ENCODE measurements around the gene FBH1. TPM values are rescaled to one million over a fixed set of nuclear protein-coding genes. Genes with fewer than 3 reads are reported as not detected.
"Not testable (repeated sequence)": the region's sequence is repeated elsewhere in the genome, so short reads cannot be mapped to it uniquely, and the experiment has no call there.

Gene FBH1
- total RNA-seq, 1 donor from 2014 or later: 83.0 TPM

DNA sequence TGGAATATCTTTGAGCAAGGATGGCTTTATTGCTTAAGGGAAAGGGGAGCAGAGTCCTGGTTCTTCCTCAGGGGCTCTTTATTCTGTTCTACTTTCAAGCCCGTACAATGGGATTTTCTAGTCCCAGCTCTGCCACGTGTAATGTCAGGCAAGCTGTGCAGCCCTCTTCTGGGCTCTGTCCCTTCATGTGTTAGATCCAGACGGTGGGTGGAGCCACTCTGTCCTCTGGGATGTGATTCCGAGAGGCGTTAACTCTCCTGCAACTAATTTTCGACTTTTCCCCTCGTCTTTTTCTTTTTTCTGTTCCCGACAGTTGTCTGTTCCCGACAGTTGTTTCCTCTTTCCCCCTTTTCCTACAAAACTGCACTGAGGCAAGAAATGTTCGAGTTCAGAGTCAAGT lies 34.8 kb downstream of the FBH1 start:
- ATAC-seq (ENCODE audit: poor library complexity) (peak; percentile 27), DNase-seq (no peak)
- intact Hi-C loops (cut with DNase I): no loop called here

- DNase-seq: no peak
- intact Hi-C loops (cut with DNase I): no loop called here
- ATAC-seq (ENCODE audit: poor library complexity): no peak
Observed at GRCh38 chr10:5927306-5927705, 37.3 kb downstream of the FBH1 start.

DNA sequence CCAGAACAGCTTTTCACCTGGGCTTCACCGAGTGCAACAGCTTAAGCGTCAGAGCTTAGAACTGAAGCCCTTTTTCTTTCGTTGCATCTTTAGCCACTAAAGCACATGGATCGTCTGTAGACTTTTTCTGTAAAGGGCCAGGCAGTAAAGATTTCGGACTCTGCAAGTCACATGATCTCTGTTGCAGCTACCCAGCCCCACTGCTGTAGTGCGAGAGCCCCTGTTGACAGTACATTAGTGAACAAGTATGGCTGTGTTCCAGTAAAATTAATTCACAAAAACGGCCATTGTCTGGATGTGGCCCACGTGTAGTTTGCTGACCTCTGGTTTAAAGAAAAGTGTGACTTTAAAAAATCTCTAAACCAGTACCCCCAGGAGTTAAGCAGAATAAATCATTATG lies 39.4 kb downstream of the FBH1 start:
- DNase-seq: no peak
- intact Hi-C loops (cut with DNase I): no loop called here

DNA sequence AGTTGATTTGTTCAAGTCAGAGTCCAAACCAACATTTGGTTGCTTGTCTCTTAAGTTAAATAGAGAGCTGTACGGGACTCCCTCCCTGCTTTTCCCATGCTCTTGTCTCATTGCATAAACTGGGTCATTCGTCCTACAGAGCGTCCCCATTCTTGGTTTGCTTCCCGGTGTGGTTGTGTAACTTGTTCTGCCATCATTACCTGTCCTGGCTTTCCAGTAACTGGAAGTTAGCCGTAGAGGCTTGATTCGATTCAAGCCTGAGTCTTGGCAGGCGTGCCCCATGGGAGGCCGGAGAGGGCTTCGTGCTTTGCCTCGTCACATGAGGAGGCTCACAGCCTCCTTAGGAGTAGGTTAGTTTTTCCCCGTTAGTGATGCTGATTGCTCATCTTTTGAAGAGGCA lies 40.2 kb downstream of the FBH1 start:
- intact Hi-C loops (cut with DNase I): no loop called here
- DNase-seq (no peak), ATAC-seq (ENCODE audit: poor library complexity) (no peak)

More for the DNA sequence above, 39.4 kb downstream of the FBH1 start:
- no peak for ATAC-seq (ENCODE audit: poor library complexity)

DNA sequence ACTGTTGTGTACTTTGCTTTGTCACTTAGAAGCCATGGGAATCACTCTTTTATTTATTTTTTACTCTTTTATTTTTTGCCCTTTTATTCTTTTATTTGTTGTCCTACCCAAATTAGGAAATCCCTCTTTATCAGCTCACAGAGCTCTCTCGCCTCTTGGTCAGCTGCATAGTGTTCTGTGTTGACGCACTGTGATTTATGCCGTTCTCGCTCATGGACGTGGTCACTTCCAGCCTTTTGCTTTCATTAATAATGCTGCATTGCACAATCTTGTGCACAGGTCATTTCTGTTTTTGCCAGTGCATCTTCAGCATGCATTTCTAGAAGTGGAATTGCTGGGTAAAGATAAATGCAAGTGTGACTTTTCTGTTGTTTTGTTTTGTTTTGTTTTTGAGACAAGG lies 42.3 kb downstream of the FBH1 start:
- intact Hi-C loops (cut with DNase I): no loop called here
- no peak for DNase-seq
- ATAC-seq (ENCODE audit: poor library complexity): no peak

- no peak for DNase-seq
- no peak for ATAC-seq (ENCODE audit: poor library complexity)
- intact Hi-C loops (cut with DNase I): no loop called here
Observed at GRCh38 chr10:5933909-5934546, 44.0 kb downstream of the FBH1 start.

DNA sequence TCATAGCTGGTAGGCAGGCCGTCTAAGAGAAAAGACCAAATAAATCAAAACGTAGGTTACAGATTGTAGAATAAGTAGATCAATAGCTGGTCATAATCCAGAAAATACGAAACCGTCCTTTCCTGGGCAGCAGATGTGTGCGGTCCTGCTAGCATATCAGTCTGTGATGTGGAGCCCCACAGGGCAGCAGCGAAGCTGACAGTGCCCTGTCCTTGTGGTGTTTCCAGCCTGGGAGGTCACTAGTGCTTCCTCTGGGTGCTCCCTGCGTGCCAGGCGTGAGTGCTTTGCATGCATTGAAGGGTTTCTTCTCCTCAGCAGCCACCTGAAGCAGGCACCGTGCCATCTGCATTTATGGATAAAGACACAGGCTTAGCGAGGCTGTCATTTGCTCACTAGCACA lies 45.6 kb downstream of the FBH1 start:
- ATAC-seq (ENCODE audit: poor library complexity) (no peak), DNase-seq (no peak)
- intact Hi-C loops (cut with DNase I): no loop called here

DNA sequence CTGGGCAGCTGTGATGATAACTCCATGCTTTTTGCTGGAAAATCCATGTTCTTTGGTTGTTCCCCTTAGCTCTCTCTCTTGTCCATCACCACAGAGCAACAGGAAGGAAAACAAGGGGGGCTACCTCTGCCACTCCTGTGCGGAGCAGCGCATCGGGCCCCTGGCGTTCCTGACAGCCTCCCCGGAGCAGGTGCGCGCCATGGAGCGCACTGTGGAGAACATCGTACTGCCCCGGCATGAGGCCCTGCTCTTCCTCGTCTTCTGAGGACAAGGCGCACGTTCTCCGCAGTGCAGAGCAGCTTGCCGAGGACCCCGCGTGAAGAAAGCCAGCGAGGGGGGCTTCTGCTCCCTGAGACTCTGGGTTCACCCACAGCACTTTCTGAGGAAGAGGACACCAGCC lies 47.0 kb downstream of the FBH1 start:
- ATAC-seq (ENCODE audit: poor library complexity) (no peak), DNase-seq (no peak)
- intact Hi-C loops (cut with DNase I): no loop called here

DNA sequence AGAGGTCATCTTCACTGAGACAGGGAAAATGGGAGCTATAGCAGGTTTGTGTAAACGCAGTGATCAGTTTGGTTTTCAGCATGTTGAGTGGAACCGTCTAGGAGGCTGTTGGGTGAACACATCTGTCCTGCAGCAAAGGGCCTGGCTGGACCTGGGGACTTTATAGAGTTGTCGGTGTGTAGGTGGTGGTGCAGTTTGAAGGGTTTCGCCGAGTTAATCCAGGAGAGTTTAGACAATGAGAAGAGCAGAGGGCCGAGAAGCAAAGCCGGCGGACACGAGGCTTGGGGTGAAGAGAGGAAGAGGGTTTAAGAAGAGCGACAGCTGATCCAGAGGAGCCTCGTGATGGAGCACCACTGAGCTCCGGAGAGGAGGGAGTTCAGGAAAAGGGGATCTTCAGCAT lies 48.2 kb downstream of the FBH1 start:
- ATAC-seq (ENCODE audit: poor library complexity): no peak
- intact Hi-C loops (cut with DNase I): no loop called here

DNA sequence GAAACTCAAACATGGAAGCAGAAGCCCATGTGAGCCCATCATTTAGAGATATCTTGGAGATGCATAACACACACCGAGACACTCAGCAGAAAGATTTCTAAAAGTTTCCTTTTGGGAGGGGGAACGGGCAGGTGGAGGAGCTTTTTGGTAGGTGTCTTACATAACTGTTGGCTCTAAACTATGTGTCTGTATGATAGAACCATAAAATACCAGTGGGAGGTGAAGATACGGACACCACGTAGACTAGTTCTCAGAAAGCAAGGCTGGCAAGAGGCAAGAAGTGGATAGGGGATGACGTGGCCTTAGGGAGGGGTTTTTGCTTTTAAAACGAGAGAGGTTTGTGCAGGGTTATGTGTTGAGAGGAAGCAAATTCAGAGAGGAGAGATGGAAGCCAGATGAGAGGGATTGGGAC lies 50.8 kb downstream of the FBH1 start:
- ATAC-seq (ENCODE audit: poor library complexity) (no peak), DNase-seq (no peak)
- intact Hi-C loops (cut with DNase I): no loop called here

More for the DNA sequence above, 48.2 kb downstream of the FBH1 start:
- no peak for DNase-seq

DNA sequence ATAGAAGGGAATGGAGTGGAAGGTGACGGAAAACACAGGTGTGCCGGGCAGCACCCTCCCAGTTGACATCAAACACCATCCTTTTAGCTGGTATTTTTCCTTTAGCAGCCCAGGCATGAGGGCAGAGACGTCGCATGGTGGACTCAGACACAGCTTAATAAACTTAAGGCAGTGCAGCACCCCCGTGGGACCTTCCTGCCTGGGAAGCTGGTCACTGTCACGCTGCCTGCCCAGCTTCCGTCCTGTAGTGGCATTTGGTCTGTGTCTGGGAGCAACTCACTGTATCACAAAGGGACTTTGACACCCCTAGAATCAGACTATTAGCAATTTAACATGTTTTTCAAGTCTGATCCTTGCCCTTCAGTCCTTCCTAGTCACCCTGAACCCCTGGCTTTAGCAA lies 51.5 kb downstream of the FBH1 start:
- intact Hi-C loops (cut with DNase I): no loop called here
- ATAC-seq (ENCODE audit: poor library complexity) (no peak), DNase-seq (no peak)

GRCh38 chr10:5942001-5942400 lies 52.0 kb downstream of the FBH1 start:
- DNase-seq: no peak
- ATAC-seq (ENCODE audit: poor library complexity): no peak

DNA sequence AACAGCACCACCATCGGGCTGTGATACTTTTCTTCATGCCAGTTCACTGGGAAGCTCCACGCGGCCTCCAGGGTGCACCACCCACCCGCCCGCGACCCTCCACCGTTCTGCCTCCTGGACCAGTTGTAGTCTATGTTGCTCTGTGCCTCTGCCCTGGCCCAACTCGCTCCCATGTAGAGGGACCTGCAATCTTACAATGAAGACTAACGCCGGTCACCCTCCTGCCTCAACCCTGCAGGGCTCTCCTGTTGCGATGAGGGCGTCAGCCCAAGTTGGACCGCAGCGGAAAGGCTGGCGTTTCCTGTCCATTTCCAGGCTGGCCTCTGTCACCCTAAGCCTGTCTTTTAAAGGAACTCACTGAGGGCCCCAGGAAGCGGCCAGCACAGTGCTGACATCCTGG lies 52.4 kb downstream of the FBH1 start:
- ATAC-seq (ENCODE audit: poor library complexity) (peak; percentile 34), DNase-seq (peak; percentile 81)
- intact Hi-C loops (cut with DNase I): no loop called here

More at GRCh38 chr10:5942001-5942400, 52.0 kb downstream of the FBH1 start:
- intact Hi-C loops (cut with DNase I): no loop called here

DNA sequence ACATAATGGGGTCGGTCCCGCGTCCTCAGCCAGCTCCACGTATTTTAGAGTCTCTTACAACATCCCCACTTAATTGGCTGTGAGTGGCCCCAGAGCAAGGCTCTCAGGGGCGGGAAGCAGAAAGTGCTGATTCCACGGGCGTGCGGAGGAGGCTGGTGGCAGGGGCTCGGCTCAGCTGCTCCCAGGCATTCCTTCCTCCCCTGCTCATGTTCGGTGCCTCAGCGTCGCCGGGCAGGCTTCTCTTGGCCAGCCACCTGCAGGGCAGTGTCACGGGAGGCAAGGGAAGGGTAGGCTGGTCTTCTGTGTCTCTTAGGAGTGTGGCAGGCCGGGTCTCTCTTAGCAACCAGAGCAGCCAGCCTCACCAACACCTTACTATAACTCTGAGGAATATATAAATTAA lies 53.5 kb downstream of the FBH1 start:
- DNase-seq (peak; percentile 80), ATAC-seq (ENCODE audit: poor library complexity) (peak; percentile 67)
- intact Hi-C loops (cut with DNase I): no loop called here

- peak; percentile 66 for ATAC-seq (ENCODE audit: poor library complexity)
- DNase-seq: peak; percentile 68
- intact Hi-C loops (cut with DNase I): no loop called here
Observed at GRCh38 chr10:5944389-5945189, 54.5 kb downstream of the FBH1 start.

DNA sequence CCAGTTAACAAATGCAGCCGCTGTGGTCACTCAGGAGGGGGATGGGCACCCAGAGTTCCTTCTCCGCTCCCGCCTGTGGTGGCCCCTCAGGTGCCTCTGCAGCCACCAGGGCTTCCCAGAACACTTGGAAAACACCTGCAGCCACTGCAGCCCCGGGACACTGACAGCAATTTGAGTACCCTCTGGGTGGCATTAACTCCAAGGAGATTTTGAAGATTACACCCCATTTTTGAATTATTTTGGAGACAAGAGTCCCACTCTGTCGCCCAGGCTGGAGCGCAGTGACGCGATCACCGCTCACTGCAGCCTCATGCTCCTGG lies 55.1 kb downstream of the FBH1 start:
- intact Hi-C loops (cut with DNase I): no loop called here
- no peak for DNase-seq
- ATAC-seq (ENCODE audit: poor library complexity): no peak

DNA sequence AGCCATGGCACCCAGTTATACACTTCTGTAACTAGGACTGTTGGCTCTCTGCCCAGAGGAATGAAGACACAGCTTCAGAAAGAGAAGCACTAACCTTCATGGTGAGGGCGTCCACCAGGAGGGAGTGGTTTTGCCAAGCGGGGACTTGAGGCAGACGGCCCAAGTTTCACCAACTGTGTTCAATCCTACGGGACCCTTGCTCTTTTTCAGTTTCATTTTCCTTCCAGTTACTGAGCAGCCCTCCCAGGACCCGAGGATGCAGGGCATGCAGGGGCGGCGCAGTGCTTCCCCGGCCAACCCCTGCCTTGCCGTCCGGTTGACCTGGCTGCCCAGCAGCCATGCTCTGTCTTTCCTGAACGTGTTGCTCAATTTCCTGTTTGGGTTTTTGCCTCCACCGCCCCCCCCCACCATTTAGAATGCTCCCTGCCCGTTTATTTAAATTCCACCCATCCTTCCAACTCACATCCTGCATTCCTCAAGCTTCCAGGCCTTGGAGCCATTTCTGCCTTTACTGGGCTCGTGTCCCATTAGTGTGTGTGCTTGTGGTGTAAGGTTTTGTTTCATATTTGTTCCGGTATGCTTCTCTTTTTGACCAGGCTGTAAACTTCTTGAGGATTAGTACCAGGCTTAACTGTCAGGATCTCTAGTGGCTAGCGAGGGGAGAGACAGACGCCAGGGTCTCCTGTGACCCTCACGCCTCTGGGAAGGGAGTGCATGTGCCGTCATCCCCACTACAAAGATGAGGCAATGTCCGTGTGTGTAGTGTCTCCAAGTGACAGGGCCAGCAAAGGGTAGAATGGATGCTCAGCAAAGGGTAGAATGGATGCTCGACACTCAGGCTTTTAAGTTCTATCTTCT lies 55.7 kb downstream of the FBH1 start:
- ATAC-seq (ENCODE audit: poor library complexity) (peak; percentile 37), DNase-seq (peak; percentile 82)
- intact Hi-C loops (cut with DNase I): no loop called here

DNA sequence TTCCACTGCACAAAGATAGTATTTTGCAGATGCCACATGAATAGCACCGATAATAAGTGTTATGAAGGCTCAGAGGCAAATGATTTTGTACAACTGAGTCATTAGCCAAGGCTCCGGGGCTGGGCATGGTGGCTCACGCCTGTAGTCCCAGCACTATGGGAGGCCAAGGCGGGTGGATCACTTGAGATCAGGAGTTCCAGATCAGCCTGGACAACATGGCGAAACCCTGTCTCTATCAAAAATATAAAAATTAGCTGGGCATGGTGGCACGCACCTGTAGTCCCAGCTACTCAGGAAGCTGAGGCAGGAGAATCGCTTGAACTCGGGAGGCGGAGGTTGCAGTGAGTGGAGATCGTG lies 56.4 kb downstream of the FBH1 start:
- ATAC-seq (ENCODE audit: poor library complexity); intact Hi-C loops (cut with DNase I); DNase-seq: not testable (repeated sequence)

- no peak for DNase-seq
- intact Hi-C loops (cut with DNase I): no loop called here
- ATAC-seq (ENCODE audit: poor library complexity): no peak
Observed at GRCh38 chr10:5946786-5947185, 56.7 kb downstream of the FBH1 start.

Data from Right ventricle myocardium superior (tissue), 1 donor.